ES-I3 (cell line): ENCODE measurements around the gene IGF1.

ENCODE experiments used
- H3K36me3 ChIP-seq: 2 replicates; pipeline ENCODE4 v1.6.1; 2013; ENCODE audit warnings: mild to moderate bottlenecking, low read length, control low read depth, moderate library complexity; ENCODE audit not compliant: insufficient read depth
- H3K4me1 ChIP-seq: 2 replicates; pipeline ENCODE4 v1.6.1; 2013; ENCODE audit warnings: mild to moderate bottlenecking, control low read depth, low read length; ENCODE audit not compliant: insufficient read depth
- H3K9ac ChIP-seq: 2 replicates; pipeline ENCODE4 v1.6.1; 2013; ENCODE audit warnings: low read depth, mild to moderate bottlenecking, low read length, moderate library complexity
- H3K9me3 ChIP-seq: 2 replicates; pipeline ENCODE4 v1.6.1; 2013; ENCODE audit warnings: mild to moderate bottlenecking, low read length, moderate library complexity; ENCODE audit not compliant: control insufficient read depth, insufficient read depth

The IGF1 gene

DNA sequence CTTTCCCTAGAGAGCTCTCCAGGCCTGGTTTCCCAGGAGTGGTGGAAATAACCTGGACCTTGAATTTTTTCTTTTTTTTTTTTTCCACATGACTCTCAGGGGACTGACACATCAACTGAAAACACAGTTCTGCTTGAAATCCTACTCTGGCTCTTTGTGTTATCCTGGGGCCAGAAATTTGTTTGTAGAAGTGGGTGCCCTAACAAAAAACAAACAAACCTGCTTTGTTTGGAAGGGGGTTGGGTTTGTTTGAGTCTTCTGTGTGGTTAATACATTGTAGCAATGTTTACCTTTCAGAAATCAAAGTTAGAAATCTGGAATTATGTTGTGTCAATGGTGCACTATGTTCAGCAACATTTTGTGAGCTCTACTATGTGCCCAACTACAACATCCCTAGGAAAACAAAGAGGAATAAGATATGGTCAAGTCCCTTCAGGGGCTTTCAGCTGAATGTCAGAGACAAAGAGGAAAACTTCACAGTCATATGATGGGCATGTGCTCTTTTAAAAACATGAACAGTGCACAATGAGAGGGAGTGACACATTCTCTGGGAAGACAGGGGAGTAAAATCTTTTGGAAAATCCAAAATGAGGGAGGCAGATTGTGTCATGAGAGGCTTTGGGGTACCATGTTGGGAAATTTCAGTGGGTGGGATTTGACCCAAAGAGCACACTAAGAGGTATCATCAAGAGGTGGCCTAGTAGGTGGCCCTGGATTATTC lies 1.5 kb upstream of the IGF1 start:
- Histone ChIP-seq H3K4me1 (peaks cover 16% of the 10 kb centered on the region), H3K9ac (no peak overlapping the region), H3K9me3 (no peaks in the 10 kb centered on the region), H3K36me3 (no peaks in the 10 kb centered on the region)

- Histone ChIP-seq H3K4me1 (peaks cover 16% of the 10 kb centered on the region), H3K36me3 (no peaks in the 10 kb centered on the region), H3K9ac (no peak overlapping the region), H3K9me3 (no peaks in the 10 kb centered on the region)
Observed at GRCh38 chr12:102479939-102480338, 424 bp downstream of the IGF1 start.

GRCh38 chr12:102479099-102479885 lies 1.1 kb downstream of the IGF1 start:
- H3K9ac ChIP-seq = no peak overlapping the region
- H3K36me3 ChIP-seq = no peaks in the 10 kb centered on the region
- H3K4me1 ChIP-seq = peaks cover 15% of the 10 kb centered on the region
- H3K9me3 ChIP-seq = no peaks in the 10 kb centered on the region

DNA sequence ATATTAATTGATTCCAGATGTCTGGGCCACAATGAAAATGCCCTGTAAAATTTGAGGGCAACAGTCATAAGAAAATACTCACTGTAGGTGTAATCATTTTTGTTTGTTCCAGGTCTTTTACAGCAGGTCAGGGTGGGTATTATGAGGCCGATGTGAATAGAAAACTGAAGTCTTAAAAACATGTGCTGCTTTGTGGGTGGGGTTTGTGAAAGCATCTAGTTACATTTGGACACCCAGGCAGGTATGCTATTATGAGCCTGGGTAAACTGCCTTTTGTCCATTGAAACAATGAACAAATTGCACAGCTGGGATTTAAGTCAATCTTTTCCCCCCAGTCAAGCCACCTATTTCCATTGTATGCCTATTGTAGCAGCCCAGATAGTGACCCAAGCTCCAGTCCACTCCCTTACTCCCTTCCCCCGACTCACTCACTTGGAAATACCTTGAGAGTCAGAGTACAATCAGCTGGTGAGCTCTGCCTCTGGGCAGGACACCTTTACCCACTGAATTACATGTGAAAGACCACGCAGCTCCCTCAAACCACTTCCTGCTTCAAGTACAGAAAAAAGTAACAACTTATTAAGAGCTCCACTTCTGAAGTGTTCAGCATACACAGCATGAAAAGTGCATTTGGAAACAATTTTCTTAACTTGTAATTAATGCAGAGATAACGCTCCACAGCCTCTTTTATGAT lies 1.8 kb downstream of the IGF1 start:
- Histone ChIP-seq H3K4me1 (peaks cover 13% of the 10 kb centered on the region), H3K36me3 (no peaks in the 10 kb centered on the region), H3K9ac (no peak overlapping the region), H3K9me3 (no peaks in the 10 kb centered on the region)

- H3K9me3 ChIP-seq = no peaks in the 10 kb centered on the region
- H3K36me3 ChIP-seq = no peaks in the 10 kb centered on the region
- peaks cover 13% of the 10 kb centered on the region for H3K4me1 ChIP-seq
- H3K9ac ChIP-seq = no peak overlapping the region
Observed at GRCh38 chr12:102475355-102475754, 5.0 kb downstream of the IGF1 start.

GRCh38 chr12:102474438-102475064 lies 5.8 kb downstream of the IGF1 start:
- Histone ChIP-seq H3K9me3 (no peaks in the 10 kb centered on the region), H3K9ac (no peak overlapping the region), H3K36me3 (no peaks in the 10 kb centered on the region), H3K4me1 (peaks cover 8% of the 10 kb centered on the region)

DNA sequence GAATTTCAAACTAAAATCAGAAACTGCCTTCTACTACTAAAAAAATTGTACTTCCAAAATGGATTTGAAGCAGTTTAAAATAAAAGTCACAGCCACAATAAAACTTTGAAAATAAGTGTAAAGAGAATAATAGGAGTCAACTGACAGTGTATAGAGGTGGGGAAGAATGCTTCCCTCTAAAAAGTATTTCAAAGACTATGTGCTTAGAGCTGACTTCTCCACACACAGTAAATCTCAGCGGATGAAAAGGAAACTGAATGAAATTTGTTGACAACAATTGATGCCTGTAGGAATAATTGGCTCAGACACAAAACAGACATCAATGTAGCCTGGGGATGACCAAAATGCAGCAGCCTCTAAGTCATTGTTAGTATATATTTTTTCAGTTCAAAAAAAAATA lies 7.9 kb downstream of the IGF1 start:
- Histone ChIP-seq H3K9me3 (no peaks in the 10 kb centered on the region), H3K9ac (no peak overlapping the region), H3K4me1 (no peaks in the 10 kb centered on the region), H3K36me3 (no peaks in the 10 kb centered on the region)

GRCh38 chr12:102471556-102471955 lies 8.8 kb downstream of the IGF1 start:
- Histone ChIP-seq H3K4me1 (no peaks in the 10 kb centered on the region), H3K36me3 (no peaks in the 10 kb centered on the region), H3K9ac (no peak overlapping the region), H3K9me3 (no peaks in the 10 kb centered on the region)

DNA sequence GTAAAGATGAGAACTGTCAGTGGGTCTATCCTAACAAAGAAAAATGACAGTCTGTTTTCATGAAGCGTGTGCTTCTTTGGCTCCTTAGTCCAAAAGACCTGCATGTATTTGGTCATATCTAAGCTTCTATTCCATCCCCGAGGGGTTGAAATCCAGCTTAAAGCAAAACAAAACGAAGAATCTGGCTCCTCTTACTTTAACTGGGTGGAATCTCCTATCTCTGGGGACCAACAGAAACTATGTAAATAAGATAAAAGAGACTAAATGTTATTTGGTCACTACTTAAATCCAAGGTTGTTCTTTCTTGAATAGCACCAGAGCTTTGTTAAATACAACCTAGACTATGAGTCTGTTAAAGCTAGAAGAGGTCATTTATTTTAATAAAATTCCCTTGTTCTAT lies 9.4 kb downstream of the IGF1 start:
- Histone ChIP-seq H3K9me3 (no peaks in the 10 kb centered on the region), H3K9ac (no peak overlapping the region), H3K4me1 (no peaks in the 10 kb centered on the region), H3K36me3 (no peaks in the 10 kb centered on the region)

DNA sequence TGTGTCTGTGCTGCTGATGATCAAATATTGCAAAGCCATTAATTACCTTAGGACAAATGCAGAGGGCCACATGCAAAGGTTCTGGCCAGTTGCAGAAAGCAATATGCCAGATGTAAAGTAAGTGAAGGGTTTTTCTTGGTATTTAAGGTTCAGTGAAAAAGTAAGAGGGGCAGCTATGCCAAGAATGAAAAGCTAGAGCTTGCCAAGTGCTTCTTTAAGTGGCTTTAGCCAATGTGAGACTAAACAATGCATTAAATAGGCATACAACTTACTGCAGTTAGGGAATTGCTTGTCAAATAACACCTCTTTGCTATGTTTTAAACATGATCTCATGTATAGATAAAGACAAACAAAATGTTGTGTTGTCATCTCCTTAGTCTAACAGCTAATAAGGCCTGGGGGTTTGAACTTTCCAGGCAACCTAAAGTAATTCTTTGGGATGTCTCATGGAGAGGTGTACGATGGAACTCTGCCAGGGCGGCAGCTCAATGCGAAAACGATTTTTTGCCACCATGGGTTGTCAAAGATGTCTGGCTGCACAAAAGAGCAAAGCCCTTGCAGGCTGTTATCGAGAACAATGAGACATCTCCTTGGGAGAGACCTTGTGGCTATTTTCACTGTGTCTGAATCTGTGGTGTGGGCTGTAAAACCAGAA lies 12.0 kb downstream of the IGF1 start:
- H3K9ac ChIP-seq = no peak overlapping the region

GRCh38 chr12:102465762-102466560 lies 14.4 kb downstream of the IGF1 start:
- Histone ChIP-seq H3K9me3 (no peaks in the 10 kb centered on the region), H3K4me1 (no peaks in the 10 kb centered on the region)

More for the DNA sequence above, 12.0 kb downstream of the IGF1 start:
- no peaks in the 10 kb centered on the region for H3K4me1 ChIP-seq
- no peaks in the 10 kb centered on the region for H3K36me3 ChIP-seq
- no peaks in the 10 kb centered on the region for H3K9me3 ChIP-seq

DNA sequence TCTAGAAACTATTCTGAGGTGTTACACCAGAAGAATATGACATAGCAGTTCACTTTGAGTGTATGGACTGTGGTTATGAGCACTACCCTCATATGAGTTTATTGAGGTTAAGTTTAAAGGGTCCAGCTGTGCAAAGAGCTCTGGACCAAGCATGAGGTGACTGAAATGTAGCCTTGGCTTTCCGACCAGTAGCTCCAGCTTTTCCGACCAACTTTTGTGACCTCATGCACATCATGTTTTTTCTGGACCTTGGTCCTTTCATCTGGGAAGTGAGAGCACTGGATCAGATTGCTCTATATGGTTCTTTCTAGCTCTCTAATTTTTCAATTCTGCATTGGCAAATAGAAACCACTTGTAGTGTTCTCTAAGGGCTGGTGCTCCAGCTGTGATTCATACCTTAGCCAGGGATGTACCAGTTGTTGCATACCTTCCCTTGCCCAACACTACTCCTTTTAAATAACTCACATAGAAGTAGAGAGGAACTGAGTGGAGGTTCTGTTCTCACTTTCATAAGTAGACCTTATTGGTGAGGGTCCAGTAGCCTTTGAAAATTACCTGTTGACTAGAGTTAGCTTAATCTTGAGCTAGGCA lies 16.6 kb downstream of the IGF1 start:
- Histone ChIP-seq H3K36me3 (no peaks in the 10 kb centered on the region), H3K9me3 (no peaks in the 10 kb centered on the region), H3K9ac (no peak overlapping the region), H3K4me1 (no peaks in the 10 kb centered on the region)

More at GRCh38 chr12:102465762-102466560, 14.4 kb downstream of the IGF1 start:
- Histone ChIP-seq H3K9ac (no peak overlapping the region), H3K36me3 (no peaks in the 10 kb centered on the region)

- Histone ChIP-seq H3K4me1 (no peaks in the 10 kb centered on the region), H3K9ac (no peak overlapping the region), H3K36me3 (no peaks in the 10 kb centered on the region), H3K9me3 (no peaks in the 10 kb centered on the region)
Observed at GRCh38 chr12:102462795-102463465, 17.4 kb downstream of the IGF1 start.
